Heart left ventricle (tissue), 16 donors: ENCODE data around the gene FOXP1. TPM values are rescaled to one million over a fixed set of nuclear protein-coding genes. Genes with fewer than 3 reads are reported as not detected.

Experiments
- ATAC-seq, 4 donors: fragments of 200-7000 bp; cut with Tn5 transposase; one replicate each; pipeline ENCODE4 v1.9.1; 2020 to 2022; ENCODE audit warnings: moderate library complexity in 4 of 4, mild to moderate bottlenecking in 3 of 4, moderate number of reproducible peaks in 1 of 4
- DNase-seq, 5 donors: peaks; one replicate each; pipeline ENCODE4 v3.0.0-alpha.2; 2020
- H3K27ac ChIP-seq, 12 donors: fragments of 200-600 bp; sonication (generic) in 4 of 12; one replicate each; pipeline versions ENCODE4 v1.5.0 to v1.8.0; 2016 to 2022; ENCODE audit warnings: mild to moderate bottlenecking in 2 of 12
- H3K27me3 ChIP-seq, 9 donors: fragments of 200-600 bp; sonication (generic) in 2 of 9; one replicate each; pipeline versions ENCODE4 v1.5.1 to v1.8.0; 2016 to 2022; ENCODE audit warnings: mild to moderate bottlenecking in 3 of 9
- H3K36me3 ChIP-seq, 9 donors: fragments of 200-600 bp; sonication (generic) in 2 of 9; one replicate each; pipeline versions ENCODE4 v1.5.0 to v1.8.0; 2018 to 2022; ENCODE audit warnings: mild to moderate bottlenecking in 2 of 9
- H3K4me1 ChIP-seq, 12 donors: fragments of 200-600 bp; sonication (generic) in 4 of 12; one replicate each; pipeline versions ENCODE4 v1.5.0 to v1.8.0; 2016 to 2022; ENCODE audit warnings: mild to moderate bottlenecking in 3 of 12
- H3K4me3 ChIP-seq, 12 donors: fragments of 200-600 bp; sonication (generic) in 4 of 12; one replicate each; pipeline versions ENCODE4 v1.5.0 to v1.8.0; 2017 to 2022; ENCODE audit warnings: mild to moderate bottlenecking in 9 of 12, moderate library complexity in 4 of 12
- H3K9me3 ChIP-seq, 12 donors: fragments of 200-600 bp; sonication (generic) in 4 of 12; one replicate each; pipeline versions ENCODE4 v1.5.0 to v1.8.0; 2016 to 2022; ENCODE audit warnings: mild to moderate bottlenecking in 1 of 12
- CTCF ChIP-seq, 12 donors: fragments of 200-600 bp; sonication (generic) in 4 of 12; IDR thresholded peaks; one replicate each; pipeline versions ENCODE4 v1.5.0 to v1.8.0; 2018 to 2022; ENCODE audit warnings: antibody characterized with exemption in 12 of 12, mild to moderate bottlenecking in 5 of 12
- POLR2A ChIP-seq, 2 donors: fragments of 450-650 bp; IDR thresholded peaks; one replicate each; pipeline ENCODE4 v1.6.1; 2017; ENCODE audit warnings: antibody characterized with exemption in 2 of 2, mild to moderate bottlenecking in 2 of 2, moderate library complexity in 2 of 2
- WGBS, 4 donors: extraction: QIAGEN DNeasy Blood & Tissue Kit in 2 of 4; methylation state at CpG; one replicate each; pipeline versions ENCODE4 v1.1.5 to v1.1.7; 2013 to 2018; 5-methylcytosine and 5-hydroxymethylcytosine counted together
- intact Hi-C, 10 donors: fragments of 100-400 bp; cut with DNase I; formaldehyde crosslinking; loops; one replicate each; pipeline versions ENCODE4 v1.11.1 to v1.14.2; 2022
- polyA plus RNA-seq, 2 donors: library from polyadenylated mRNA; stranded (reverse); fragments of 200-250 nt; gene quantifications; one replicate each; pipeline ENCODE4 v1.2.3, GENCODE V29; 2013
- total RNA-seq, 9 donors: library from RNA; depleted of rRNA in 2 of 9; stranded (reverse); fragments of >200 nt in 2 of 9; fragmentation: NEBNext Ultra II Directional in 3 of 9; extraction: Animal tissue kit (Norgen Biotek cat#: 25700) in 3 of 9; gene quantifications; one replicate each; pipeline versions ENCODE4 v1.1.0 to v1.2.4, GENCODE V29; 2016 to 2023
- donor health status: ischemic (EF 13 %, LVEDD 7.1; RV severe dilation, severe dysfunction).
- donor health status: healthy with polysubstance abuse.
- donor health status: DM: no; HTN: yes; CAD: no.
- donor health status: DM: no; HTN: no; CAD: no.
- donor health status: ischemic (EF 25% LVEDD 6.9; RV normal size, moderate dysfunction).
- donor health status: ischemic (EF 25% LVEDD 5.7; RV mildly dilated, moderate dysfunction).
- donor health status: healthy.
- donor health status: DM: yes; HTN: yes; CAD: no.
- donor health status: ischemic (EF 35%, LVEDD 5.7; RV mildly dilated, moderate dysfunction).
- donor health status: nonischemic (EF 11% LVEDD 7.7; RV severe dilation, severe dysfunction).
- donor health status: DM: yes; HTN: yes; CAD: no.
- donor health status: PGD.
- donor health status: ischemic (EF 29% LVEDD 5.4; RV normal size, mild dysfunction).
- donor health status: nonischemic (EF 23%, LVEDD 6.1; RV moderate dilation, normal function).

FOXP1 gene
- total and polyA plus RNA-seq, 11 donors, result 14.9 to 67.8 (median 41.1) TPM

GRCh38 chr3:71163198-71163918, 420.2 kb downstream of the FOXP1 start:
- H3K27ac ChIP-seq, result no peak overlapping the region
- no peak overlapping the region for H3K4me3 ChIP-seq
- intact Hi-C loops, result no loop called here
- peaks cover 0 to 16% (median 0%) of the 10 kb centered on the region in 12 donors for H3K4me1 ChIP-seq
- ATAC-seq, result no peak
- H3K36me3 ChIP-seq, result no peaks in the 10 kb centered on the region
- no peaks in the 10 kb centered on the region for H3K27me3 ChIP-seq
- TF ChIP-seq POLR2A (IDR thresholded peaks at IDR 0.05) (no peak), CTCF (IDR thresholded peaks at IDR 0.05) (no peak)
- no peak for DNase-seq
- peaks cover 0 to 14% (median 0%) of the 10 kb centered on the region in 12 donors for H3K9me3 ChIP-seq
- WGBS, 4 donors, result 67 to 78% (median 76%) methylated on average over 7 of the region's 7 CpGs

- TF ChIP-seq POLR2A (IDR thresholded peaks at IDR 0.05) (no peak), CTCF (IDR thresholded peaks at IDR 0.05) (no peak)
- no peak overlapping the region for H3K27ac ChIP-seq
- H3K36me3 ChIP-seq, result no peaks in the 10 kb centered on the region
- H3K27me3 ChIP-seq, result no peaks in the 10 kb centered on the region
- ATAC-seq, result no peak
- no peak overlapping the region for H3K4me3 ChIP-seq
- peaks cover 0 to 8% (median 0%) of the 10 kb centered on the region in 12 donors for H3K4me1 ChIP-seq
- WGBS, 4 donors, result 67 to 90% (median 88%) methylated on average over 1 of the region's 1 CpG
- intact Hi-C loops, result no loop called here
- peaks cover 0 to 14% (median 0%) of the 10 kb centered on the region in 12 donors for H3K9me3 ChIP-seq
- DNase-seq, result no peak
These were observed 421.3 kb downstream of the FOXP1 start for GRCh38 chr3:71162221-71162620.

- DNase-seq (no peak), ATAC-seq (no peak)
- Histone ChIP-seq H3K4me3 (no peak overlapping the region), H3K4me1 (peaks cover 0 to 8% (median 0%) of the 10 kb centered on the region in 12 donors), H3K9me3 (peaks cover 0 to 14% (median 0%) of the 10 kb centered on the region in 12 donors), H3K27ac (no peak overlapping the region), H3K36me3 (no peaks in the 10 kb centered on the region), H3K27me3 (no peaks in the 10 kb centered on the region)
- intact Hi-C loops, result no loop called here
- TF ChIP-seq POLR2A (IDR thresholded peaks at IDR 0.05) (no peak), CTCF (IDR thresholded peaks at IDR 0.05) (no peak)
- 95 to 98% (median 97%) methylated on average over 7 of the region's 7 CpGs for WGBS, 4 donors
These were observed 422.6 kb downstream of the FOXP1 start for GRCh38 chr3:71160785-71161546.

- peaks cover 0 to 5% (median 0%) of the 10 kb centered on the region in 12 donors for H3K9me3 ChIP-seq
- TF ChIP-seq POLR2A (IDR thresholded peaks at IDR 0.05), result no peak
- TF ChIP-seq CTCF (IDR thresholded peaks at IDR 0.05), result no peak
- intact Hi-C loops, result no loop called here
- no peaks in the 10 kb centered on the region for H3K27me3 ChIP-seq
- no peak overlapping the region for H3K4me3 ChIP-seq
- no peaks in the 10 kb centered on the region for H3K36me3 ChIP-seq
- ATAC-seq, result no peak
- no peak overlapping the region for H3K27ac ChIP-seq
- peaks cover 0 to 3% (median 0%) of the 10 kb centered on the region in 12 donors for H3K4me1 ChIP-seq
- DNase-seq, result no peak
- 48 to 74% (median 55%) methylated on average over 1 of the region's 1 CpG for whole genome bisulfite sequencing, 4 donors
These were observed 427.4 kb downstream of the FOXP1 start for GRCh38 chr3:71156062-71156665.
